HCT116 (cell line): ENCODE results near the gene ERMARD. TPM values are rescaled to one million over a fixed set of nuclear protein-coding genes. Genes with fewer than 3 reads are reported as not detected.

Experiments
- ATAC-seq: fragments of 200-7000 bp; cut with Tn5 transposase; 2 replicates; pipeline ENCODE4 v1.9.1; 2020; ENCODE audit warnings: mild to moderate bottlenecking, moderate library complexity
- BruUV-seq: library from RNA; stranded (reverse); fragments of 400-500 nt; replicated peaks from 2 replicates; lab custom pipeline; 2021; lab: Mats Ljungman, UMichigan
- CTCF ChIA-PET: fragments of 300-600 bp; sonication (Branson Sonifier 250); formaldehyde crosslinking; loops from one replicate; lab custom pipeline; 2021; ENCODE audit warnings: antibody characterized with exemption; lab: Charles Lee
- POLR2A ChIA-PET: fragments of 300-600, 350-600 bp; sonication (Branson Sonifier 250); formaldehyde crosslinking; loops from one replicate; lab custom pipeline; 2021; ENCODE audit warnings: antibody characterized with exemption; lab: Charles Lee
- RAD21 ChIA-PET, 2 experiments: fragments of 300-600 bp; sonication (Branson Sonifier 250); formaldehyde crosslinking; loops; one replicate each; lab custom pipeline; 2023; ENCODE audit warnings: low total read pairs in 2 of 2; ENCODE audit not compliant: uncharacterized antibody in 2 of 2, unreplicated experiment in 2 of 2, low non-redundant PET in 1 of 2; lab: Charles Lee
- DNase-seq: peaks from one replicate; pipeline ENCODE4 v3.0.0-alpha.2; 2010; ENCODE audit warnings: low read depth, low spot score
- H2AFZ ChIP-seq: fragments of 200-600 bp; shearing (Covaris generic), sonication (generic); 2 replicates; pipeline ENCODE4 v1.6.1; 2017; ENCODE audit warnings: low read depth, mixed run types, mixed read lengths, antibody characterized with exemption, low read length; ENCODE audit not compliant: poor library complexity, severe bottlenecking
- H3K27ac ChIP-seq: 2 replicates; pipeline ENCODE4 v1.5.1; 2012; ENCODE audit warnings: low read depth, low read length
- H3K27me3 ChIP-seq: fragments of 200-600 bp; sonication (generic); 2 replicates; pipeline ENCODE4 v1.6.1; 2016; ENCODE audit warnings: mixed run types, low read length, mixed read lengths; ENCODE audit not compliant: insufficient read depth
- H3K36me3 ChIP-seq, 2 experiments: fragments of 200-500 bp in 1 of 2; fragments of 200-600 bp in 1 of 2; sonication (Bioruptor generic) in 1 of 2; sonication (generic) in 1 of 2; 2 replicates each; pipeline versions ENCODE4 v1.5.1 to v1.6.1; 2014 to 2016; ENCODE audit warnings: low read length in 2 of 2, inconsistent platforms in 1 of 2, mixed read lengths in 1 of 2, mixed run types in 1 of 2; ENCODE audit not compliant: insufficient read depth in 2 of 2, control insufficient read depth in 1 of 2
- H3K4me1 ChIP-seq, 2 experiments: fragments of 200-600 bp in 1 of 2; sonication (generic) in 1 of 2; 2 replicates each; pipeline versions ENCODE4 v1.5.1 to v1.6.1; 2012 to 2017; ENCODE audit warnings: low read length in 2 of 2, inconsistent platforms in 1 of 2, mild to moderate bottlenecking in 1 of 2, mixed read lengths in 1 of 2, mixed run types in 1 of 2, moderate library complexity in 1 of 2; ENCODE audit not compliant: insufficient read depth in 2 of 2, control insufficient read depth in 1 of 2
- H3K4me2 ChIP-seq: fragments of 200-600 bp; sonication (generic); 2 replicates; pipeline ENCODE4 v1.6.1; 2017; ENCODE audit warnings: mixed run types, low read length, mixed read lengths
- H3K4me3 ChIP-seq, 2 experiments: fragments of 200-600 bp in 1 of 2; sonication (generic) in 1 of 2; replicated peaks in 1 of 2; 2 replicates each; pipeline ENCODE4 v1.5.1; 2011 to 2016; ENCODE audit warnings: low read length in 2 of 2, control low read depth in 1 of 2, low read depth in 1 of 2, mild to moderate bottlenecking in 1 of 2, mixed read lengths in 1 of 2, mixed run types in 1 of 2
- H3K79me2 ChIP-seq: fragments of 200-600 bp; sonication (generic); 2 replicates; pipeline ENCODE4 v1.6.1; 2017; ENCODE audit warnings: mild to moderate bottlenecking, mixed run types, low read length, moderate library complexity, mixed read lengths; ENCODE audit not compliant: insufficient read depth
- H3K9ac ChIP-seq: fragments of 200-600 bp; sonication (generic); 2 replicates; pipeline ENCODE4 v1.6.1; 2016; ENCODE audit warnings: low read length, mixed read lengths
- H3K9me2 ChIP-seq: fragments of 200-600 bp; sonication (generic), shearing (Covaris generic); 2 replicates; pipeline ENCODE4 v1.6.1; 2017; ENCODE audit warnings: mixed run types, mild to moderate bottlenecking, moderate library complexity; ENCODE audit not compliant: insufficient read depth
- H3K9me3 ChIP-seq, 2 experiments: fragments of 200-500 bp in 1 of 2; fragments of 200-600 bp in 1 of 2; sonication (Bioruptor generic) in 1 of 2; sonication (generic) in 1 of 2; 2 replicates each; pipeline ENCODE4 v1.6.1; 2014 to 2017; ENCODE audit warnings: low read length in 2 of 2, mixed read lengths in 2 of 2, inconsistent platforms in 1 of 2, low read depth in 1 of 2, mild to moderate bottlenecking in 1 of 2, mixed run types in 1 of 2, moderate library complexity in 1 of 2; ENCODE audit not compliant: control insufficient read depth in 1 of 2, insufficient read depth in 1 of 2
- H4K20me1 ChIP-seq: fragments of 200-600 bp; sonication (generic), shearing (Covaris generic); 2 replicates; pipeline ENCODE4 v1.6.1; 2017; ENCODE audit warnings: mixed run types, mild to moderate bottlenecking, moderate library complexity; ENCODE audit not compliant: insufficient read depth
- ATF3 ChIP-seq: IDR thresholded peaks from 2 replicates; pipeline ENCODE4 v1.6.1; 2012
- CBX3 ChIP-seq: IDR thresholded peaks from 2 replicates; pipeline ENCODE4 v1.6.1; 2012; ENCODE audit warnings: low read depth
- CEBPB ChIP-seq: IDR thresholded peaks from 2 replicates; pipeline ENCODE4 v1.6.1; 2012; ENCODE audit warnings: low read depth
- CTCF ChIP-seq, 3 experiments: fragments of 200-600 bp in 1 of 3; sonication (generic) in 1 of 3; IDR thresholded peaks in 2 of 3; conservative IDR thresholded peaks in 1 of 3; 2 replicates each; pipeline ENCODE4 v1.5.1; 2012 to 2017; ENCODE audit warnings: low read depth in 2 of 3, low read length in 2 of 3, antibody characterized with exemption in 1 of 3, borderline replicate concordance in 1 of 3, control low read depth in 1 of 3, mild to moderate bottlenecking in 1 of 3, mixed read lengths in 1 of 3, mixed run types in 1 of 3, moderate library complexity in 1 of 3; ENCODE audit not compliant: insufficient read depth in 1 of 3
- EGR1 ChIP-seq: IDR thresholded peaks from 2 replicates; pipeline ENCODE4 v1.6.1; 2012; ENCODE audit warnings: low read depth
- EZH2 ChIP-seq: fragments of 200-600 bp; sonication (generic); IDR thresholded peaks from 2 replicates; pipeline ENCODE4 v1.6.1; 2017; ENCODE audit warnings: antibody characterized with exemption, mixed run types
- EZH2phosphoT487 ChIP-seq: fragments of 200-600 bp; IDR thresholded peaks from 2 replicates; pipeline ENCODE4 v1.6.1; 2018; ENCODE audit warnings: antibody characterized with exemption, borderline replicate concordance
- JUND ChIP-seq: IDR thresholded peaks from 2 replicates; pipeline ENCODE4 v1.6.1; 2012
- MAX ChIP-seq: IDR thresholded peaks from 2 replicates; pipeline ENCODE4 v1.6.1; 2012
- RAD21 ChIP-seq: IDR thresholded peaks from 2 replicates; pipeline ENCODE4 v1.6.1; 2012; ENCODE audit warnings: low read depth, mild to moderate bottlenecking
- REST ChIP-seq: IDR thresholded peaks from 2 replicates; pipeline ENCODE4 v1.6.1; 2012; ENCODE audit warnings: low read depth
- SIN3A ChIP-seq: IDR thresholded peaks from 2 replicates; pipeline ENCODE4 v1.6.1; 2012; ENCODE audit warnings: low read depth
- SRF ChIP-seq: IDR thresholded peaks from 2 replicates; pipeline ENCODE4 v1.6.1; 2012; ENCODE audit warnings: low read depth
- ZNF274 ChIP-seq: fragments of 200-500 bp; sonication (Bioruptor generic); IDR thresholded peaks from 2 replicates; pipeline ENCODE4 v1.6.1; 2014; ENCODE audit warnings: mild to moderate bottlenecking, low read depth, low read length, inconsistent platforms
- intact Hi-C: fragments of 100-400 bp; cut with micrococcal nuclease; formaldehyde crosslinking; loops from 2 replicates; pipeline ENCODE4 v1.10.0; 2022
- total RNA-seq: library from RNA; stranded (reverse); gene quantifications from one replicate; pipeline ENCODE4 v1.2.1, GENCODE V29; 2021; ENCODE audit not compliant: unreplicated experiment

ERMARD gene
- total RNA-seq, 1 experiment from 2014 or later, result 24.7 TPM

GRCh38 chr6:169795196-169795595 lies 43.8 kb downstream of the ERMARD start:
- H3K79me2 ChIP-seq, result no peaks in the 10 kb centered on the region
- no peak overlapping the region for H3K9ac ChIP-seq
- H3K4me3 ChIP-seq, result no peak overlapping the region
- ChIA-PET POLR2A (no interaction called here), CTCF (interaction anchor here (1.3 kb wide), 1 partner anchor 11 kb away, joined by 4 read pairs; no protein-coding TSS in a partner anchor), RAD21 (no interaction called here)
- DNase-seq (no peak), ATAC-seq (no peak)
- H3K36me3 ChIP-seq, result no peaks in the 10 kb centered on the region
- peaks cover 1 to 10% of the 10 kb centered on the region in 2 experiments; a peak in 3 of 4 replicates for H3K4me1 ChIP-seq
- no peaks in the 10 kb centered on the region; the same call in 1 of the 2 replicates for H3K27me3 ChIP-seq
- no peaks in the 10 kb centered on the region for H4K20me1 ChIP-seq
- no peaks in the 10 kb centered on the region for H3K9me3 ChIP-seq
- H2AFZ ChIP-seq, result no peak overlapping the region
- no peak overlapping the region for H3K27ac ChIP-seq
- no TSS peak for BruUV-seq
- no peak for TF ChIP-seq REST
- H3K4me2 ChIP-seq, result no peak overlapping the region
- intact Hi-C loops, result loop anchor here (10.0 kb wide), 1 partner anchor 510 kb away; the partner anchor contains the start of gene FAM120B
- H3K9me2 ChIP-seq, result no peaks in the 10 kb centered on the region

GRCh38 chr6:169798764-169799473 lies 47.5 kb downstream of the ERMARD start:
- ChIA-PET POLR2A (no interaction called here), CTCF (no interaction called here), RAD21 (no interaction called here)
- Histone ChIP-seq H3K79me2 (no peaks in the 10 kb centered on the region), H3K4me1 (peaks cover 12 to 15% of the 10 kb centered on the region in 2 experiments), H3K27me3 (peaks cover 10% of the 10 kb centered on the region; the same call in 1 of the 2 replicates), H3K36me3 (no peaks in the 10 kb centered on the region), H3K27ac (no peak overlapping the region), H4K20me1 (no peaks in the 10 kb centered on the region), H3K4me3 (no peak overlapping the region), H3K4me2 (no peak overlapping the region), H2AFZ (no peak overlapping the region), H3K9me3 (no peaks in the 10 kb centered on the region), H3K9me2 (no peaks in the 10 kb centered on the region), H3K9ac (no peak overlapping the region)
- no TSS peak for BruUV-seq
- intact Hi-C loops, result loop anchor here (10.0 kb wide), 1 partner anchor 506 kb away; the partner anchor contains the start of gene FAM120B
- ATAC-seq (no peak), DNase-seq (no peak)
- TF ChIP-seq EZH2 (no peak), EGR1 (no peak), SIN3A (no peak), ZNF274 (no peak), EZH2phosphoT487 (no peak), CEBPB (no peak), ATF3 (no peak), JUND (no peak), CBX3 (no peak), SRF (no peak), MAX (no peak), CTCF (IDR thresholded peaks at IDR 0.05 in 2 of 3, conservative IDR thresholded peaks at IDR 0.05 in 1 of 3; ENCODE audit: borderline replicate concordance in 1 of 3, insufficient read depth in 1 of 3, low read depth in 2 of 3, low read length in 2 of 3) (no peak), RAD21 (no peak)
